NCI-H2196 (cell line): Measurements from ENCODE around the gene RNF223.
"Not testable (repeated sequence)": the region's sequence is repeated elsewhere in the genome, so short reads cannot be mapped to it uniquely, and the experiment has no call there.

Source experiments
- DNase-seq: peaks from one replicate; lab custom pipeline; 2025; ENCODE audit not compliant: unreplicated experiment; lab: John Stamatoyannopoulos, UW

Gene RNF223

DNA sequence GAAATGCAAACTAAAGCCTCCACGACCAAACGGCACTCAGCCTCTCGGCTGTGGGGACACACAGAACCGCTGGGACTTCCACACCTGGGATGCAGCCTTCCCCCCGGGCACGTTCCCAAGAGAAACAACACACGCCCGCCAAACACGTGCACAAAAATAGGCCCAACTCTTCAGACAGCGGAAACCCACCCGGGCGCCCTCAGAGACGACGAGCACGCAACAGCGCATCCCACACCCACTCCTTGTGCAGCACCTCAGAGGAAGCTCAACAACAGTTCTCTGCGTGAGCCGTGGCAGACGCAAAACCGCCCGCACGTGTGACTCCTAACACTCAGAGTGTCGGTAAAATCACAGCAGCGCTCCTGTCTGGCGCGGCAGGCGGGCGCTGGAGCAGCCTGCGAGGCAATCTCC lies 36.5 kb upstream of the RNF223 start:
- no peak for DNase-seq

DNA sequence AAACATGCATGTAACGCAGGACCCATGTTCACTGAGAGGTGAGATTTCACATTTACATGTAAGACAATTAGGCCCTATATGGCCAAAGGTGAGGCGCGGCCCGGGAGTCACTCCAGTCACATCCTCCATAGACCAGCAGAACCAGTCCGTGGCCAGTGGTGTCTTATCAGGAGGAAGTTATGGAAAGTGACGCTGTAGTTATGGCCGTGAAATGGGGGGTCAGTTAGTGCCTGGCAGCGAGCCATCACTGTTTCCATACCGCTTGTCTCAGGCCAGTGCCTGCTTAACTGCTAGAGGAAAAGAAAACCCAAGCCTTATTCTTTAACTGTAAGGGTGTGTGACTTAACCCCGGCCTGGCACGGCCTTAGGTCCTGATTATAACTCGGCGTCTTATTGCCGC lies 35.6 kb upstream of the RNF223 start:
- DNase-seq: no peak

DNA sequence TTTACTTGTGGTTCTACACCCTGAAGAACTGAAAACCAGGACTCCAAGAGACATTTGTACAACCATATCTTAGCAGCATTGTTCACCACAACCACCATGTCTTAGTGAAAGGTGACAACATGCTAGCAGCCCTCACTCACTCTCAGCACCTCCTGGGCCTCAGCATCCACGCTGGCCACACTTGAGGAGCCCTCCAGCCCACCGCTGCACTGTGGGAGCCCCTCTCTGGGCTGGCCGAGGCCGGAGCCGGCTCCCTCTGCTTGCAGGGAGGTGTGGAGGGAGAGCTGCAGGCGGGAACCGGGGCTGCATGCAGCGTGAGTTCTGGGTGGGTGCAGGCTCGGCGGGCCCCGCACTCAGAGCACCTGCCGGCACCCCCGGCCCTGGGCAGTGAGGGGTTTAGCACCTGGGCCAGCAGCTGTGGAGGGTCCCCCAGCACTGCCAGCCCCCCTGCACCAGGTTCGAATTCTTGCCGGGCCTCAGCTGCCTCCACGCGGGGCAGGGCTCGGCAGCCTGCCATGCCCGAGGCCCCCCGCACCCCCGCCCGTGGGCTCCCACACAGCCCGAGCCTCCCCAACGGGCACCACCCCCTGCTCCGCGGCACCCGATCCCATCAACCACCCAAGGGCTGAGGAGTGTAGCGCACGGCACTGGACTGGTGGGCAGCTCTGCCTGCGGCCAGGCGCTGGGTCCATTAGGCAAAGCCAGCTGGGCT lies 32.6 kb upstream of the RNF223 start:
- no peak for DNase-seq

DNA sequence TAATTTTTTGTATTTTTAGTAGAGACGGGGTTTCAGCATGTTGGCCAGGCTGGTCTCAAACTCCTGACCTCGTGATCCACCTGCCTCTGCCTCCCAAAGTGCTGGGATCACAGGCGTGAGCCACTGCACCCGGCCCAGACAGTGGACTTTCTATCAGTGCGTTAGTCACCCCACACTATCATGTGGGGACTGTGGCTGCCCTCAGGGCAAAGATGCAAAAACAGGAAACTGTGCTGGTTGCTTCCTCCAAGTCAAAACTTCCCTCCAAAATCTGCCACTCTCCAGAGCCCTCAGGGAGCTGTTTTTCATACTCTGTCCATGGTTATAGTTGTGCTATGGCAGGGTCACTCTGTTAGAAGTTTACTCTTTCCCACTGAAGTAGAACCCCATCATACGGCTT lies 30.0 kb upstream of the RNF223 start:
- DNase-seq: not testable (repeated sequence)

DNA sequence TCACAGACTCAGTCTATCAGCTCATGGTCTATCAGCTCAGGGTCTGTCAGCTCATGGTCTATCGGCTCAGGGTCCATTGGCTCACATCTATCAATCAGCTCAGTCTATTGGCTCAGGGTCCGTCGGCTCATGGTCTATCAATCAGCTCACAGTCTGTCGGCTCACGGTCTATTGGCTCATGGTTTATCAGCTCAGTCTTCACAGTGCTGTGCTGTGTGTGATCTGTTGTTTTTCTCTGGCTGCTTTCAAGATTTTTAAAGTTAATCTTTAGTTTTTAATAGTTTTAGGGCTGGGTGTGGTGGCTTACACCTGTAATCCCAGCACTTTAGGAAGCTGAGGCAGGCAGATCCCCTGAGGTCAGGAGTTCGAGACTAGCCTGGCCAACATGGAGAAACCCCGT lies 27.4 kb upstream of the RNF223 start:
- no peak for DNase-seq

DNA sequence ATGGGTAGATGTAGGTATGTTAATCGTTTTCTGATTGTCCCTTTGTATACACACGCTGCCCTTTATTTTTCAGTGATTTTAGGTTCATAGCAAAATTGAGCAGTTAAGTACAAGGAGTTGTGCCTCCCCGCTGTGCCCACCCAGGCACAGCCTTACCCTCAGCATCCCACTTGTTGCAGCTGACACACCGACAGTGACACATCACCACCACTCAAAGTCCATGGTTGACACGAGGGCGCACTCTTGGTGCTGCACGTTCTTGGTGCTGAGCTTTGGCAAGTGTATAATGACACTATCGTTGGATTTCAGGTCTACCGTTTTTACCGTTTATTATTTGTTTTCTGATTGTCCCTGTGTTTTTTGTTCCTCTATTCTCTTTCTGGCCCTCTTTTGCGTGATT lies 26.2 kb upstream of the RNF223 start:
- DNase-seq: no peak

DNA sequence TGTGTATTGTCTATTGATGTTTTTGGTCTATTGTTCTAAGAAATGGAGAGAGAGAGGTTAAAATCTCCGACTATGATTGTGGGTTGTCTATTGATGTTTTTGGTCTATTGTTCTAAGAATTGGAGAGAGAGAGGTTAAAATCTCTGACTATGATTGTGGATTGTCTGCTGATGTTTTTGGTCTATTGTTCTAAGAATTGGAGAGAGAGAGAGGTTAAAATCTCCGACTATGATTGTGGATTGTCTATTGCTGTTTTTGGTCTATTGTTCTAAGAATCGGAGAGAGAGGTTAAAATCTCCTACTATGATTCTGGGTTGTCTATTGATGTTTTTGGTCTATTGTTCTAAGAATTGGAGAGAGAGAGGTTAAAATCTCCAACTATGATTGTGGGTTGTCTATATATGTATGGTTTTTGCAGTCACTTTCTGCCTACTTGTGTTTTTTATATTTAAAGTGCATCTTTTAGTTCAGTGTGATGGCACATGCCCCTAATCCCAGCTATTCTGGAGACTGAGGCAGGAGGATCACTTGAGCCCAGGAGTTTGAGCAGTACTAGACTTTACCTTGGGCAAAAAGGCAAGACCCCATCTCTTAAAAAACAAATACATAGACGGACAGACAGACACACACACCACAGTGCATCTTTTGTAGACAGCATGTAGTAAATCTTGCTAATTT lies 25.5 kb upstream of the RNF223 start:
- no peak for DNase-seq

DNA sequence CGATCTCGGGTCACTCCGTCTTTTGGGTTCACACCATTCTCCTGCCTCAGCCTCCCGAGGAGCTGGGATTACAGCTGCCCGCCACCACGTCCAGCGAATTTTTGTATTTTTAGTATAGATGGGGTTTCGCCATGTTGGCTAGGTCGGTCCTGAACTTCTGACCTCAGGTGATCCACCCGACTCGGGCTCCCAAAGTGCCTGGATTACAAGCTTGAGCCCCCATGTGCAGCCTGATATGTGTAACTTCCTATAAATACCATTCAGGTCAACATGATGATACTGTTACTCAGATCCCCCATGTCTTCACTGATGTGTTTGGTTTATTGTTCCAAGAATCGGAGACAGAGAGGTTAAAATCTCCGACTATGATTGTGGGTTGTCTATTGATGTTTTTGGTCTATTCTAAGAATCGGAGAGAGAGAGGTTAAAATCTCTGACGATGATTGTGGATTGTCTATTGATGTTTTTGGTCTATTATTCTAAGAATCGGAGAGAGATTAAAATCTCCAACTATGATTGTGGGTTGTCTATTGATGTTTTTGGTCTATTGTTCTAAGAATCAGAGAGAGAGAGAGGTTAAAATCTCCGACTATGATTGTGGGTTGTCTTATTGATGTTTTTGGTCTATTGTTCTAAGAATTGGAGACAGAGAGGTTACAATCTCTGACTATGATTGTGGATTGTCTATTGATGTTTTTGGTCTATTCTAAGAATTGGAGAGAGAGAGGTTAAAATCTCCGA lies 24.7 kb upstream of the RNF223 start:
- DNase-seq: no peak

DNA sequence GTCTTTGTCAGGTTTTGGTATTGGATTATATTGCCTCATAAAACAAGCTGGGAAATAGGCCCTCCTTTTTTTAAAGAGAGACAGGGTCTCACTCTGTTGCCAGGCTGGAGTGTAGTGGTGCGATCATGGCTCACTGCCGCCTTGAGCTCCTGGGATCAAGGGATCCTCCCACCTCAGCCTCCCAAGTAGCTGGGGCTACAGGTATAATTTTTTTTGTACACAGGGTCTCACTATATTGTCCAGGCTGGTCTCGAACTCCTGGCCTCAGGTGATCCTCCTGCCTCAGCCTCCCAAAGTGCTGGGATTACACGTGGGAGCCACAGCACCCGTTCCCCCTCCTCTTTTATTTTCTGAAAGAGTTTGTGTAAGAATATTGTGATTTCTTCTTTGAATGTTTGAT lies 22.0 kb upstream of the RNF223 start:
- not testable (repeated sequence) for DNase-seq

DNA sequence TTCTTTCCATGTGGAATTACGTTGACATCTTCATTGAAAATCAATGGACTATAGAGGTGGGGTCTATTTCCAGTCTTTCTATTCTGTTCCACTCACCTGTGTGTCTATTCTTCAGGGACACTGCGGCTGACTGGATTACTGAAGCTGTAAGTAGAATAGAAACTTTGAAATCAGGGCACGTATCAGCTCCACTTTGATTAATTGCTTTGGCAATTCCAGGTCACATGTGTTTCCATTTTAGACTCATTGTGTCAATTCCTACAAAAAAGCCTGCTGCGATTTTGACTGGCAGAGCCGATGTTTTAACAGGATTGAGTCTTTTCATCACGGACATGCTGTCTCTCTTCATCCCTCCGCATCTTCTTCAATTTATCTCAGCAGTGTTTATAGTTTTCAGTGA lies 20.9 kb upstream of the RNF223 start:
- no peak for DNase-seq

DNA sequence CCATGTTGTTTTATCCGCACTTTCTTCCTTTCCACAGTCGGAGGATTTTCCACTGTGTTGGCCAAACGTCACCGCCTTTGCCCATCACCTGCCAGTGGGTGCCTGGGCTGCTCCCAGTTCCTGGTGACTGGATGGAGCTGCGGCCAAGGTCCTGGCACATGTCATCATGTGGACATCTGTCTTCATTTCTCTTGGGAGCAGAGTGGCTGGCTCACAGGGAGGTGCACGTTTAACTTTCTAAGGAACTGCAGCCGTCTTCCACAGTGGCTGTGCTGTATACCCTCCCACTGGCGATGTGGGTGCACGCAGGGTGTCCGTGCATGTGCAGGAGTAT lies 19.5 kb upstream of the RNF223 start:
- DNase-seq: no peak

DNA sequence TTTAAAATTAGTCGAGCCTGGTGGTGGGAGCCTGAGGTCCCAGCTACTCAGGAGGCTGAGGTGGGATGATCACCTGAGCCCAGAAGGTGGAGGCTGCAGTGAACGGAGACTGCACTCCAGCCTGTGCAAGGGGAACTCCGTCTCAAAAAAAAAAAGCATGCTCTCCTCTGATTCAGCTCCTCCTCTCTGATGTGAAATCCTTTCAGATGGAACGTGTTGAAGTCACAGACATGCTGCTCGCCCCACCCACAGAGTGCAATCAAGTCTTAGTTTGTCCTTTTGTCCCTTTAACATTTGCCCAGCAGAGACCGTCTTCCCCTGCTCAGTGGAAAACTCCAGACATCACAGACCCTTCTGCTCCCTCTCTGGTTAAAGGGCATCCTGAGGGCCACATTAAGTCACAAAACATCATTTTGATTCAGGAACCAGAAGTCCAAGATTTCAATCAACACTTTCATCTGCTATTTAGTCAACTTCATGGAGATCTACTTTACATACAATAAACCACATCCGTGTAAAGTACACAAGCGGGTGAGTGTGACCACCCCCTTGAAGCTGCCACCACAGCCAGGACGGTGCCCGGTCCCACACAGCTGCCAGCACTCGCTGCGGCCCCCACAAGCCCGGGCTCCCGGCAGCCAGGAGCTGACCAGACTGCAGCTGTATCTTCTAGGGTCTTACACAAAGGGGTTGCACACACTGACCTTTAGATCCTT lies 18.9 kb upstream of the RNF223 start:
- DNase-seq: no peak

DNA sequence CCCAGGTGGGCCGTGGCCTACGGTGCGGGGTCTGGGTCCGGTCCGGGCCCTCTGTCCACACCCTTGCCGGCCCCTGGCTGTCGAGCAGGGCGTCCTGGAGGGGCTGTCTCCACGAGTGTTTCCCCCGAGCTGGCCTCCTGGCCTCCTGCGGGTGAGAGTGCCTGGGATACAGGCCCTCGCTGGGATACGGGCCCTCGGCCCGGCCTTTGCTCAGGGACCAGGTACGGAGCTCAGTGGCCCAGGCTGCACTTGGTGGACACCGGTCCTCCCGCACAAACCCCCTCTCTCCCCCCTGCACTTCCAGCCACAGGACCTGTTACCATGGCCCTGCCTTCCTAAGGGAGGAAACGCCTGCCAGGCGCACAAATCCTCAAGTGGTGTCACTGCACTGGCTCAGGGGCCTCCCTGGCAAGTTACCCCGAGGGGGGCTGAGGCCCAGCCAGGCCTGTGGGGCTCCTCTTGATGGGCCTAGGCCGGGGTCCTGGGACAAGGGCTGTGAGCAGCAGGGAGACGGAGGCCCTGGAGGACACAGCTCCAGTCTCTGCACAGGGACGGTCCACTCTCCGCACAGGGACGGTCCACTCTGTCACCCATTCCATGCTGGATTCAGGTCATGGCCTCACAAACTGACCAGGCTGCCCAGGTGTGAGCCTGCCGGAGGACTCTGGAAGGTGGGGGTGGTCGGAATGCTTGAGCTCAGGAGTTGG lies 18.2 kb upstream of the RNF223 start:
- no peak for DNase-seq

DNA sequence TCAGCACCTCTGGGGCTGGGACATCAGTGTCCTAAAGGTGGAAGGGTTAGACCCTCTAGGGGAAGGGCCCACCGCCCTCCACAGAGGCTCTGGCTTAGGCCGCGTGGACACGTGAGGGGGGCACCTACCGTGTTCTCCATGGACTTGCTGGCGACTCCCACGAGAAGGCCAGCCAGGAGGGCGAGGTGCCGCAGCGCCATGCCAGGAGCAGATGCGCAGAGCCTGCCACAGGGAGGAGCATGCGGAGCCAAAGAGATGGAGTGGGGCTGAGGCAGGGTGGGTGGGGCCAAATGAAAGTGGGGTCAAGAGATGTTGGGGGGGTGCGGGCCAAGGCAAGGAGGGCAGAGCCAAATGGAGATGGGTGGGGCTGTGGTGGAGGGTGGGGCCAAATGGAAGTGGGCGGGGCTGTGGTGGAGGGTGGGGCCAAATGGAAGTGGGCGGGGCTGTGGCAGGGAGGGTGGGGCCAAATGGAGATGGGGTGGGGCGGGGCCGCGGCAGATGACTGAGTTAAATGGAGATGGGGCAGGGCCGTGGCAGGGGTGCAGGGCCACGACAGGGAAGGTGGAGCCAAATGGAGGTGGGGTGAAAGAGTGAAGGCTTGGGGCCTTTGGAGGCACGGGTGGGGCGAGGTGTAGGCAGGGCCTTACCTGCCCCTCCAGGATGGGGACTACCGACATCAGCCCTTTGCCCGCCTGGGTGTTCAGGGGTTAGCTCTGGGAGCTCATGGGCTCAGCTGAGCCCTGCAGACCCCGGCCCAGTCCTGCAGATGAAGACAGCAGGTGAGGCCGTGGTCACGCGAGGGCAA lies 17.4 kb upstream of the RNF223 start:
- DNase-seq: no peak

DNA sequence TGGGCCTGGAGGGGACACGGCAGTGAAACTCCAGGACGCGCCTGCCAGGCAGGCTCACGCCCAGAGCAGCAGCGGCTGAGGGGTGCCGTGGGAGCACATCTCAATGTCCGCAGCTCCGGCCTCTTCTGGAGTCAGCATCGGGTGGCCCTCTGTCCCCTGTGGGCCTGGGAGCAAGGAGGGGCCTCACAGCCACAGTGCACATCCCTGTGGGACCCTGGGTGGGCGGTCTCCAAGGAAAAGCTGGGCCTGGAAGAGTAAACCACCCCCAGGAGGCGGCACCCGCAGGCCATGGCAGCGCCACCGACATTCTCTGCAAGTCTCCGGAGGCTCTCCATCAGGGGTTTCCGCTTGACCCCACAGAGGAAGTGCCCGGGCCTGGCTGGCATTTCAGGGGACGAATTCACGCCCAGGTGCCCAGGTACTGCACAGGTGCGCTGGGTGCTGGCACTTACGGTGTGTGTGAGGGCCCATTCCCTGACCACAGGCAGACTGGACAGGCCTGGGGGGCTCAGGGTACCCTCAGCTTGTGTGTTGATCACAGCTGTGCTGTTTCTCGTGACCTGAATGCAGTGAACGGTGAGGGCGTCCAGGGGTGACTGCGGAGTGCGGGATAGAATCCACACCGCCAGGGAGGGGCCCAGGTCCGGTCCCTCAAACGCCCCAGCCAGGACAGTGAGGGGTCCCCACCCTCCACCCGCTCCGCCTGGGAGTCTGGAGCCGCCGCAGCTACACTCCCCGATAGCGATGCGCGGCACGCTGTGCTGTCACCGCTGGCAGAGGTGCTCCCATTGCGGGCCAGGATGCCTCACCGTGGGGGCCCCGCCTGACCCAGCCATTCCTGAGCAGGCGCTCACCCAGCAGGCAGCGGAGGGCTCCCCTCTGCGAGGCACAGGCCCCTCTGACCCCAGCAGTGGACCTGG lies 16.6 kb upstream of the RNF223 start:
- no peak for DNase-seq

DNA sequence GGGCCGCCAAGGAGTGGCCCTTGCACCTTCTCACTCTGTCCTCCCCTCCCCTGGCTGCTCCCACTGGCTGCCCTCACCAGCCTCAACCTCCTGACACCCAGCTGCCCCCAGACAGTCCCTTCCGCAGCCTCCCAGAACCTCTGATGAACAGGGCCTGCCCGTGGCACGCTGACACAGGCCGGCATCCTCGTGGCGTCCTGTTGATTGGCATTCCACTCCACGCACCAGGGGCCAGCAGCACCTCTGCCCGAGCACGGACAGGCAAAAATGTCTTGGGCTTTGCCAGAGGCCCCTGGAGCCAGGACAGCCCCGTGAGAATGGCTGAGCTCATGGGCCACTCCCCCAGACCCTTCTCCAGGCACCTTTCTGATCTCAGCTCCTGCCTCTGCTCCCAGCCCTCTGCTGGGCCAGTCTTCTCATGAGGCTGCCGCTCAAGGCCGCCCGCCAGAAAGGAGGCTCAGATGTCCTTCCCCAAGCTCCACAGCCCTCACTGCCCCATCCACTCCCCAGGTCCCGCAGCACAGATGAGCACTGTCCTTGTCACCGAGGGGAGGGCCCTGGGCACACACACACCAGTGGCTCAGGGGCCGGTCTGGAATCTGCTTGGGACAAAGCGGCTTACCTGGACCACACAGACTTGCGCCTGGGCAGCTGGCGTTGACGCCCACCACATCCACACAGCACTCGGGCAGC lies 15.8 kb upstream of the RNF223 start:
- DNase-seq: no peak

DNA sequence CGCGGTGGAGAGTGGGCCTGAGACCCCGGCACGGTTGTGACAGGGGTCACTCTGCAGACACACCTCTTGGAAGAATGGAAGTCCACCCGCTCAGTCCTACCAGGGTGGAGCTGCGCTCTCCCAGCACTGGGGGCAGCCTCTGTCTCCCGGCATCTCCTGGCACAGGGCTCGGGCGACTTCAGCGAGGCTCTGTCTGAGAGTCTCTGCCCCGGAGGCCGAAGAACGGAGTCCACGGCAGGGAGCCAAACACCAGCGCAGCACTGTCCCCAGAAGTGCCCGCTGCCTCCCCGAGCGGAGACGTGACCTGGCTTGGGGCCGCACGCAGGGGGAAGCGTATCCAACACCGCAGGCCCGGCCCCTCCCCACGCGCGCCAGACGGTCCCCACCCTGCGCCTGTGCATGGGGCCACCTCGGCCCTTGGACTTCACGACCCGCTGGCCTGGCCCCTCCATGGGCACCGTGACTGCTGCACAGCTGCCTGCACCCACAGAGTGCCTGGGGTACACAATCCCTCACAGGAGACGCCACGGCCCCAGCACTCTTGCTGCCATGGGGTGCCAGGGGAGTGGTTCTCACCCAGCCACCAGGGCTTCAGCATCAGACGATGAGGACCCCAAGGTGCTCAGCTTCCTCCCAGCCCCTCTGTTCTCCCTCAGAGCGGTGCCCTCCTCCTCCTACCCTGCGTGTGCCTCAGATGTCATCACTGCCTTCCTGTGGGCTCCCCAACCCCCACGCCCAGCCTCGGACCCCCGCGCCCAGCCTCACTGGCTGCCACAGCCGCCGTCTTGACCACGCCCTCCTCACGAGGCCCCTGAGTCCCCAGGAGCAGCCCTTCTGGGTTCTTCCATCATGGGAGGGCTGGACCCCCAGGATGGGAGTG lies 14.9 kb upstream of the RNF223 start:
- DNase-seq: no peak
